ENCODE results near the gene RER1.

GRCh38 chr1:2405588-2406295 lies 14.1 kb downstream of the RER1 start:
- TF ChIP-seq GATA2 (IDR thresholded peaks at IDR 0.05; ENCODE audit: low read depth, low read length) = no peak
- no peak for TF ChIP-seq GATA3 (IDR thresholded peaks at IDR 0.05; ENCODE audit: low read depth, low read length)

All from SH-SY5Y (cell line).